Measurements from ENCODE around the gene MAGI1. TPM values are rescaled to one million over a fixed set of nuclear protein-coding genes. Genes with fewer than 3 reads are reported as not detected.

Gene MAGI1
- total RNA-seq, 2 experiments from 2014 or later = 0.47 to 0.51 TPM

GRCh38 chr3:65904016-65904415 lies 134.7 kb downstream of the MAGI1 start:
- ATAC-seq = no peak
- peaks cover under 1% of the 10 kb centered on the region for H3K27me3 Mint-ChIP-seq
- TF ChIP-seq CTCF (IDR thresholded peaks at IDR 0.05) = no peak
- no peaks in the 10 kb centered on the region for H3K36me3 Mint-ChIP-seq (ENCODE audit: low read depth)
- no peak for DNase-seq
- ChIA-PET CTCF (no interaction called here), POLR2A (no interaction called here)
- H3K9me3 Mint-ChIP-seq = no peaks in the 10 kb centered on the region
- no peak overlapping the region for H3K27ac Mint-ChIP-seq
- H3K4me1 Mint-ChIP-seq (ENCODE audit: low read depth) = no peaks in the 10 kb centered on the region
- no peak overlapping the region for H3K4me3 Mint-ChIP-seq
- intact Hi-C loops (cut with micrococcal nuclease) = no loop called here

GRCh38 chr3:65902304-65902793 lies 136.4 kb downstream of the MAGI1 start:
- Mint-ChIP-seq H3K36me3 (ENCODE audit: low read depth) (no peaks in the 10 kb centered on the region), H3K4me3 (no peak overlapping the region), H3K9me3 (no peaks in the 10 kb centered on the region), H3K27ac (no peak overlapping the region), H3K27me3 (no peaks in the 10 kb centered on the region), H3K4me1 (ENCODE audit: low read depth) (no peaks in the 10 kb centered on the region)
- intact Hi-C loops (cut with micrococcal nuclease) = no loop called here
- TF ChIP-seq CTCF (IDR thresholded peaks at IDR 0.05) = no peak
- ChIA-PET CTCF (interaction anchor here (0.6 kb wide), 1 partner anchor 13 kb away, joined by 3 read pairs; no protein-coding TSS in a partner anchor), POLR2A (no interaction called here)
- ATAC-seq (no peak), DNase-seq (no peak)

GRCh38 chr3:65901226-65901625 lies 137.5 kb downstream of the MAGI1 start:
- no peak overlapping the region for H3K27ac Mint-ChIP-seq
- no peaks in the 10 kb centered on the region for H3K9me3 Mint-ChIP-seq
- no peaks in the 10 kb centered on the region for H3K27me3 Mint-ChIP-seq
- DNase-seq (no peak), ATAC-seq (no peak)
- H3K4me1 Mint-ChIP-seq (ENCODE audit: low read depth) = no peaks in the 10 kb centered on the region
- intact Hi-C loops (cut with micrococcal nuclease) = no loop called here
- no peak for TF ChIP-seq CTCF (IDR thresholded peaks at IDR 0.05)
- CTCF ChIA-PET = no interaction called here
- POLR2A ChIA-PET = no interaction called here
- H3K36me3 Mint-ChIP-seq (ENCODE audit: low read depth) = no peaks in the 10 kb centered on the region
- no peak overlapping the region for H3K4me3 Mint-ChIP-seq

- ATAC-seq (no peak), DNase-seq (no peak)
- H3K36me3 Mint-ChIP-seq (ENCODE audit: low read depth) = no peaks in the 10 kb centered on the region
- no peaks in the 10 kb centered on the region for H3K9me3 Mint-ChIP-seq
- intact Hi-C loops (cut with micrococcal nuclease) = no loop called here
- no peak overlapping the region for H3K27ac Mint-ChIP-seq
- CTCF ChIA-PET = no interaction called here
- H3K27me3 Mint-ChIP-seq = no peaks in the 10 kb centered on the region
- no peak overlapping the region for H3K4me3 Mint-ChIP-seq
- H3K4me1 Mint-ChIP-seq (ENCODE audit: low read depth) = no peaks in the 10 kb centered on the region
- no peak for TF ChIP-seq CTCF (IDR thresholded peaks at IDR 0.05)
- POLR2A ChIA-PET = no interaction called here
Measured at GRCh38 chr3:65899226-65899625, 139.5 kb downstream of the MAGI1 start.

- H3K9me3 Mint-ChIP-seq = no peaks in the 10 kb centered on the region
- no peaks in the 10 kb centered on the region for H3K36me3 Mint-ChIP-seq (ENCODE audit: low read depth)
- H3K4me1 Mint-ChIP-seq (ENCODE audit: low read depth) = no peaks in the 10 kb centered on the region
- no peak overlapping the region for H3K4me3 Mint-ChIP-seq
- ChIA-PET POLR2A (no interaction called here), CTCF (no interaction called here)
- no peak overlapping the region for H3K27ac Mint-ChIP-seq
- intact Hi-C loops (cut with micrococcal nuclease) = no loop called here
- DNase-seq = no peak
- ATAC-seq = no peak
- no peaks in the 10 kb centered on the region for H3K27me3 Mint-ChIP-seq
- no peak for TF ChIP-seq CTCF (IDR thresholded peaks at IDR 0.05)
Measured at GRCh38 chr3:65897766-65898165, 141.0 kb downstream of the MAGI1 start.
